GM23248 (cell line): ENCODE data around the gene CAMK4. TPM values are rescaled to one million over a fixed set of nuclear protein-coding genes. Genes with fewer than 3 reads are reported as not detected.

Source experiments
- DNase-seq: peaks from one replicate; pipeline ENCODE4 v3.0.0-alpha.2; 2015
- H2AFZ ChIP-seq: fragments of 200-600 bp; sonication (generic); 2 replicates; pipeline ENCODE4 v1.6.1; 2016; ENCODE audit warnings: antibody characterized with exemption
- H3F3A ChIP-seq: fragments of 200-600 bp; sonication (generic); 2 replicates; pipeline ENCODE4 v1.6.1; 2016; ENCODE audit warnings: mild to moderate bottlenecking, antibody characterized with exemption, mixed run types; ENCODE audit not compliant: insufficient read depth
- H3K27ac ChIP-seq: fragments of 200-600 bp; sonication (generic); 2 replicates; pipeline ENCODE4 v1.5.1; 2016; ENCODE audit warnings: mild to moderate bottlenecking
- H3K27me3 ChIP-seq: fragments of 200-600 bp; sonication (generic); replicated peaks from 2 replicates; pipeline ENCODE4 v1.6.1; 2016; ENCODE audit warnings: mild to moderate bottlenecking; ENCODE audit not compliant: insufficient read depth
- H3K36me3 ChIP-seq: fragments of 200-600 bp; sonication (generic); 2 replicates; pipeline ENCODE4 v1.6.1; 2016; ENCODE audit warnings: low read depth, mild to moderate bottlenecking
- H3K4me1 ChIP-seq: fragments of 200-600 bp; sonication (generic); 2 replicates; pipeline ENCODE4 v1.6.1; 2016; ENCODE audit warnings: mild to moderate bottlenecking; ENCODE audit not compliant: insufficient read depth
- H3K4me2 ChIP-seq: fragments of 200-600 bp; sonication (generic); one replicate; pipeline ENCODE4 v1.6.1; 2016; ENCODE audit warnings: mild to moderate bottlenecking; ENCODE audit not compliant: unreplicated experiment
- H3K4me3 ChIP-seq: fragments of 200-600 bp; sonication (generic); 2 replicates; pipeline ENCODE4 v1.5.1; 2016; ENCODE audit warnings: mild to moderate bottlenecking
- H3K79me2 ChIP-seq: fragments of 200-600 bp; sonication (generic); 2 replicates; pipeline ENCODE4 v1.6.1; 2016; ENCODE audit warnings: mild to moderate bottlenecking; ENCODE audit not compliant: insufficient read depth
- H3K9ac ChIP-seq: fragments of 200-600 bp; sonication (generic); 2 replicates; pipeline ENCODE4 v1.6.1; 2016; ENCODE audit warnings: mild to moderate bottlenecking
- H3K9me2 ChIP-seq: fragments of 200-600 bp; sonication (generic); 2 replicates; pipeline ENCODE4 v1.6.1; 2016; ENCODE audit warnings: mixed run types, mild to moderate bottlenecking, moderate library complexity; ENCODE audit not compliant: insufficient read depth
- H3K9me3 ChIP-seq: fragments of 200-600 bp; sonication (generic); one replicate; pipeline ENCODE4 v1.6.1; 2017; ENCODE audit warnings: low read depth
- H4K20me1 ChIP-seq: fragments of 200-600 bp; sonication (generic); 2 replicates; pipeline ENCODE4 v1.6.0; 2016; ENCODE audit not compliant: insufficient read depth
- EZH2 ChIP-seq: fragments of 200-600 bp; sonication (generic); IDR thresholded peaks from 2 replicates; pipeline ENCODE4 v1.6.1; 2018; ENCODE audit warnings: antibody characterized with exemption, mild to moderate bottlenecking; ENCODE audit not compliant: insufficient read depth, poor library complexity, severe bottlenecking
- EZH2phosphoT487 ChIP-seq: fragments of 200-600 bp; sonication (generic); IDR thresholded peaks from 2 replicates; pipeline ENCODE4 v1.6.1; 2018; ENCODE audit warnings: antibody characterized with exemption, moderate library complexity, mild to moderate bottlenecking, low read depth; ENCODE audit not compliant: insufficient read depth
- WGBS, 2 experiments: methylation state at CpG; one replicate each; pipeline ENCODE4 v1.1.6; 2015 to 2017; ENCODE audit warnings: low lambda C conversion rate in 2 of 2, low coverage in 1 of 2; ENCODE audit errors: missing lambda C conversion rate in 2 of 2; 5-methylcytosine and 5-hydroxymethylcytosine counted together
- in situ Hi-C: fragments of 300-500 bp; cut with MboI; formaldehyde crosslinking; loops from 2 replicates; pipeline ENCODE4 v1.15.0; 2020
- polyA plus RNA-seq: library from polyadenylated mRNA; unstranded; fragments of >200 nt; fragmentation: Nextera tagmentation; extraction: Ambion mirVana; gene quantifications from 2 replicates; pipeline ENCODE4 v1.2.1, GENCODE V29; 2016
- total RNA-seq: library from RNA; depleted of rRNA; stranded (reverse); fragments of >200 nt; shearing (Covaris generic); gene quantifications from 2 replicates; pipeline ENCODE4 v1.2.3, GENCODE V29; 2014

Gene CAMK4
- total and polyA plus RNA-seq, 2 experiments from 2014 or later, result 3.2 to 3.6 TPM

GRCh38 chr5:111268300-111268699 lies 44.1 kb downstream of the CAMK4 start:
- in situ Hi-C loops, result no loop called here
- TF ChIP-seq EZH2, result no peak
- TF ChIP-seq EZH2phosphoT487, result no peak
- no peaks in the 10 kb centered on the region for H3K9me3 ChIP-seq
- no peak overlapping the region for H2AFZ ChIP-seq
- no peak overlapping the region for H3K27ac ChIP-seq
- no peak overlapping the region for H3K9ac ChIP-seq
- H3F3A ChIP-seq, result no peaks in the 10 kb centered on the region
- no peaks in the 10 kb centered on the region for H3K9me2 ChIP-seq
- H3K4me2 ChIP-seq, result no peak overlapping the region
- no peak for DNase-seq
- H3K27me3 ChIP-seq, result no peaks in the 10 kb centered on the region
- no peaks in the 10 kb centered on the region for H3K36me3 ChIP-seq
- no peaks in the 10 kb centered on the region for H4K20me1 ChIP-seq
- H3K4me3 ChIP-seq, result no peak overlapping the region
- no peaks in the 10 kb centered on the region for H3K79me2 ChIP-seq
- H3K4me1 ChIP-seq, result no peaks in the 10 kb centered on the region

- Histone ChIP-seq H3K9ac (no peak overlapping the region), H3K9me3 (no peaks in the 10 kb centered on the region), H3K27me3 (no peaks in the 10 kb centered on the region), H3K36me3 (no peaks in the 10 kb centered on the region), H3K79me2 (no peaks in the 10 kb centered on the region), H3K4me2 (no peak overlapping the region), H3F3A (no peaks in the 10 kb centered on the region), H3K27ac (no peak overlapping the region), H3K4me1 (no peaks in the 10 kb centered on the region), H3K9me2 (no peaks in the 10 kb centered on the region), H4K20me1 (no peaks in the 10 kb centered on the region), H3K4me3 (no peak overlapping the region), H2AFZ (no peak overlapping the region)
- 78 to 91% methylated on average over 3 of the region's 3 CpGs for WGBS, 2 experiments
- in situ Hi-C loops, result no loop called here
- DNase-seq, result no peak
- TF ChIP-seq EZH2 (no peak), EZH2phosphoT487 (no peak)
Measured at GRCh38 chr5:111271885-111272284, 47.7 kb downstream of the CAMK4 start.

- H3F3A ChIP-seq, result no peaks in the 10 kb centered on the region
- H3K4me1 ChIP-seq, result no peaks in the 10 kb centered on the region
- in situ Hi-C loops, result no loop called here
- no peak for DNase-seq
- H3K27me3 ChIP-seq, result no peaks in the 10 kb centered on the region
- H3K9ac ChIP-seq, result no peak overlapping the region
- no peaks in the 10 kb centered on the region for H4K20me1 ChIP-seq
- no peak overlapping the region for H3K27ac ChIP-seq
- no peak overlapping the region for H3K4me3 ChIP-seq
- TF ChIP-seq EZH2phosphoT487, result no peak
- TF ChIP-seq EZH2, result no peak
- H3K4me2 ChIP-seq, result no peak overlapping the region
- 66 to 69% methylated on average over 2 of the region's 2 CpGs for WGBS, 2 experiments
- no peaks in the 10 kb centered on the region for H3K9me3 ChIP-seq
- no peak overlapping the region for H2AFZ ChIP-seq
- no peaks in the 10 kb centered on the region for H3K9me2 ChIP-seq
- H3K36me3 ChIP-seq, result no peaks in the 10 kb centered on the region
- no peaks in the 10 kb centered on the region for H3K79me2 ChIP-seq
Measured at GRCh38 chr5:111277061-111277460, 52.9 kb downstream of the CAMK4 start.

- in situ Hi-C loops, result no loop called here
- peak; percentile 13 for DNase-seq
- no peaks in the 10 kb centered on the region for H3K36me3 ChIP-seq
- no peaks in the 10 kb centered on the region for H3K9me3 ChIP-seq
- H3K4me3 ChIP-seq, result no peak overlapping the region
- H3K4me1 ChIP-seq, result no peaks in the 10 kb centered on the region
- no peaks in the 10 kb centered on the region for H3K9me2 ChIP-seq
- no peak for TF ChIP-seq EZH2
- no peak for TF ChIP-seq EZH2phosphoT487
- no peaks in the 10 kb centered on the region for H3K79me2 ChIP-seq
- no peak overlapping the region for H3K27ac ChIP-seq
- H2AFZ ChIP-seq, result no peak overlapping the region
- no peaks in the 10 kb centered on the region for H4K20me1 ChIP-seq
- H3K27me3 ChIP-seq, result no peaks in the 10 kb centered on the region
- whole genome bisulfite sequencing, 2 experiments, result 59 to 62% methylated on average over 12 of the region's 12 CpGs
- no peak overlapping the region for H3K9ac ChIP-seq
- H3K4me2 ChIP-seq, result no peak overlapping the region
- H3F3A ChIP-seq, result no peaks in the 10 kb centered on the region
Measured at GRCh38 chr5:111278858-111279504, 54.8 kb downstream of the CAMK4 start.
